SK-N-SH (cell line): ENCODE data around the gene ISG20. TPM values are rescaled to one million over a fixed set of nuclear protein-coding genes. Genes with fewer than 3 reads are reported as not detected.

Experiments
- CTCF ChIA-PET: fragments of 300-600, 350-600 bp; formaldehyde crosslinking; extraction: SDS; loops from one replicate; lab custom pipeline; 2021; lab: Yijun Ruan, JAX
- POLR2A ChIA-PET: fragments of 350-600 bp; sonication (Branson Sonifier 250); formaldehyde crosslinking; extraction: SDS; loops from one replicate; lab custom pipeline; 2020; ENCODE audit warnings: antibody characterized with exemption, inconsistent platforms; lab: Yijun Ruan, JAX
- DNase-seq: peaks from one replicate; pipeline ENCODE4 v3.0.0; 2012
- H2AFZ ChIP-seq: fragments of 200-600 bp; sonication (generic); 2 replicates; pipeline ENCODE4 v1.8.1; 2016; ENCODE audit warnings: antibody characterized with exemption, mild to moderate bottlenecking, low read depth
- H3F3A ChIP-seq: fragments of 200-600 bp; sonication (generic); replicated peaks from 2 replicates; pipeline ENCODE3; 2016; ENCODE audit warnings: antibody characterized with exemption, mild to moderate bottlenecking; ENCODE audit not compliant: insufficient read depth
- H3K27ac ChIP-seq, 2 experiments: fragments of 200-500 bp in 1 of 2; fragments of 200-600 bp in 1 of 2; sonication (Bioruptor generic) in 1 of 2; sonication (generic), shearing (Covaris generic) in 1 of 2; 2 replicates each; pipeline versions ENCODE4 v1.5.1 to v1.6.1; 2014 to 2016; ENCODE audit warnings: low read depth in 2 of 2, inconsistent platforms in 1 of 2, low read length in 1 of 2, mild to moderate bottlenecking in 1 of 2, mixed read lengths in 1 of 2
- H3K27me3 ChIP-seq: fragments of 200-600 bp; sonication (generic), shearing (Covaris generic); 2 replicates; pipeline ENCODE4 v1.6.1; 2016; ENCODE audit warnings: mixed run types; ENCODE audit not compliant: insufficient read depth
- H3K36me3 ChIP-seq, 2 experiments: fragments of 200-500 bp in 1 of 2; fragments of 200-600 bp in 1 of 2; sonication (Bioruptor generic) in 1 of 2; sonication (generic) in 1 of 2; replicated peaks in 1 of 2; 2 replicates each; pipeline versions ENCODE3 to v1.5.1; 2014 to 2016; ENCODE audit warnings: low read length in 1 of 2, mild to moderate bottlenecking in 1 of 2; ENCODE audit not compliant: insufficient read depth in 2 of 2, control insufficient read depth in 1 of 2
- H3K4me1 ChIP-seq, 2 experiments: fragments of 200-500 bp in 1 of 2; fragments of 200-600 bp in 1 of 2; sonication (Bioruptor generic) in 1 of 2; sonication (generic), shearing (Covaris generic) in 1 of 2; 2 replicates each; pipeline versions ENCODE4 v1.5.1 to v1.6.1; 2014 to 2016; ENCODE audit warnings: low read depth in 1 of 2, low read length in 1 of 2, mixed run types in 1 of 2; ENCODE audit not compliant: insufficient read depth in 2 of 2, control insufficient read depth in 1 of 2
- H3K4me2 ChIP-seq: fragments of 200-600 bp; sonication (generic), shearing (Covaris generic); 2 replicates; pipeline ENCODE4 v1.6.1; 2017; ENCODE audit warnings: mixed run types
- H3K4me3 ChIP-seq, 2 experiments: fragments of 200-500 bp in 1 of 2; fragments of 200-600 bp in 1 of 2; sonication (Bioruptor generic) in 1 of 2; sonication (generic), shearing (Covaris generic) in 1 of 2; 2 replicates each; pipeline versions ENCODE4 v1.5.1 to v1.8.1; 2014 to 2016; ENCODE audit warnings: low read depth in 2 of 2, inconsistent platforms in 1 of 2, low read length in 1 of 2, mild to moderate bottlenecking in 1 of 2, mixed read lengths in 1 of 2, moderate library complexity in 1 of 2
- H3K79me2 ChIP-seq: fragments of 200-600 bp; sonication (generic); 2 replicates; pipeline ENCODE4 v1.8.1; 2017; ENCODE audit warnings: mild to moderate bottlenecking; ENCODE audit not compliant: insufficient read depth
- H3K9ac ChIP-seq: fragments of 200-600 bp; sonication (generic); 2 replicates; pipeline ENCODE4 v1.6.1; 2017; ENCODE audit warnings: mixed run types
- H3K9me2 ChIP-seq: fragments of 200-600 bp; sonication (generic); 2 replicates; pipeline ENCODE4 v1.6.1; 2017; ENCODE audit warnings: mixed run types
- H3K9me3 ChIP-seq: fragments of 200-600 bp; sonication (generic); 2 replicates; pipeline ENCODE4 v1.6.1; 2017; ENCODE audit warnings: mixed run types, mild to moderate bottlenecking, moderate library complexity
- H4K20me1 ChIP-seq: fragments of 200-600 bp; sonication (generic); 2 replicates; pipeline ENCODE4 v1.6.1; 2017; ENCODE audit warnings: mild to moderate bottlenecking, mixed run types; ENCODE audit not compliant: insufficient read depth
- CHD2 ChIP-seq: fragments of 150-350 bp; IDR thresholded peaks from 2 replicates; pipeline ENCODE4 v1.6.1; 2018; ENCODE audit warnings: low read length; ENCODE audit not compliant: partially characterized antibody
- EP300 ChIP-seq, 2 experiments: IDR thresholded peaks; 2 replicates each; pipeline versions ENCODE4 v1.4.0 to v1.6.1; 2012; ENCODE audit warnings: borderline replicate concordance in 1 of 2, low read depth in 1 of 2, low read length in 1 of 2
- EZH2phosphoT487 ChIP-seq: fragments of 200-600 bp; sonication (generic); IDR thresholded peaks from 2 replicates; pipeline ENCODE4 v1.6.1; 2017; ENCODE audit warnings: low read depth, mixed run types, mild to moderate bottlenecking, antibody characterized with exemption, moderate library complexity, borderline replicate concordance
- FOXJ3 ChIP-seq: sonication (generic); formaldehyde crosslinking; IDR thresholded peaks from 2 replicates; pipeline ENCODE4 v1.5.1; 2020; ENCODE audit warnings: mild to moderate bottlenecking, missing genetic modification reagents
- GABPA ChIP-seq: IDR thresholded peaks from 2 replicates; pipeline ENCODE4 v1.4.0; 2012; ENCODE audit warnings: low read depth, mild to moderate bottlenecking
- GATA2 ChIP-seq: sonication (generic); formaldehyde crosslinking; IDR thresholded peaks from 2 replicates; pipeline ENCODE4 v1.5.0; 2020; ENCODE audit warnings: mild to moderate bottlenecking, missing genetic modification reagents
- MEF2A ChIP-seq: IDR thresholded peaks from 2 replicates; pipeline ENCODE4 v1.4.0; 2012; ENCODE audit warnings: low read depth, borderline replicate concordance
- NFIC ChIP-seq: IDR thresholded peaks from 2 replicates; pipeline ENCODE4 v1.4.0; 2012; ENCODE audit warnings: borderline replicate concordance
- POLR2AphosphoS5 ChIP-seq: IDR thresholded peaks from 2 replicates; pipeline ENCODE4 v1.6.1; 2012; ENCODE audit warnings: low read depth, low read length
- RAD21 ChIP-seq: IDR thresholded peaks from 2 replicates; pipeline ENCODE4 v1.6.1; 2012; ENCODE audit warnings: mild to moderate bottlenecking, low read length
- RCOR1 ChIP-seq: fragments of 150-350 bp; IDR thresholded peaks from 2 replicates; pipeline ENCODE4 v1.6.1; 2017; ENCODE audit warnings: antibody characterized with exemption, low read length
- RXRA ChIP-seq: IDR thresholded peaks from 2 replicates; pipeline ENCODE4 v1.4.0; 2012; ENCODE audit warnings: low read depth, mild to moderate bottlenecking, borderline replicate concordance
- SIN3A ChIP-seq: IDR thresholded peaks from 2 replicates; pipeline ENCODE4 v1.6.1; 2012; ENCODE audit warnings: low read depth, mild to moderate bottlenecking, low read length, moderate library complexity, borderline replicate concordance
- TAF1 ChIP-seq: IDR thresholded peaks from 2 replicates; pipeline ENCODE4 v1.6.1; 2012; ENCODE audit warnings: low read depth, mild to moderate bottlenecking, low read length, moderate library complexity, borderline replicate concordance
- TEAD4 ChIP-seq: IDR thresholded peaks from 2 replicates; pipeline ENCODE4 v1.4.0; 2012; ENCODE audit warnings: mild to moderate bottlenecking, borderline replicate concordance; ENCODE audit not compliant: insufficient read depth
- WGBS: methylation state at CpG from one replicate; pipeline ENCODE4 v1.1.6; 2017; ENCODE audit warnings: low lambda C conversion rate; 5-methylcytosine and 5-hydroxymethylcytosine counted together
- polyA plus RNA-seq, 3 experiments: library from polyadenylated mRNA; depleted of rRNA; stranded (reverse); fragments of >200 nt; gene quantifications; 2 replicates each; pipeline ENCODE4 v1.2.3, GENCODE V29; 2012
- TF ChIP-seq, protein P1 (sequence below): IDR thresholded peaks from 2 replicates; pipeline ENCODE4 v1.4.0; 2012; ENCODE audit warnings: low read depth, borderline replicate concordance
- TF ChIP-seq, protein P2 (sequence below): fragments of 150-350 bp; IDR thresholded peaks from 2 replicates; pipeline ENCODE4 v1.6.1; 2017; ENCODE audit warnings: antibody characterized with exemption, low read length, low read depth, borderline replicate concordance
- TF ChIP-seq, protein P3 (sequence below): IDR thresholded peaks from 2 replicates; pipeline ENCODE4 v1.4.0; 2012; ENCODE audit warnings: low read depth

Gene ISG20
- polyA plus RNA-seq, 1 of the 3 experiments (the other 2 are of a cell fraction): 2.0 TPM

DNA sequence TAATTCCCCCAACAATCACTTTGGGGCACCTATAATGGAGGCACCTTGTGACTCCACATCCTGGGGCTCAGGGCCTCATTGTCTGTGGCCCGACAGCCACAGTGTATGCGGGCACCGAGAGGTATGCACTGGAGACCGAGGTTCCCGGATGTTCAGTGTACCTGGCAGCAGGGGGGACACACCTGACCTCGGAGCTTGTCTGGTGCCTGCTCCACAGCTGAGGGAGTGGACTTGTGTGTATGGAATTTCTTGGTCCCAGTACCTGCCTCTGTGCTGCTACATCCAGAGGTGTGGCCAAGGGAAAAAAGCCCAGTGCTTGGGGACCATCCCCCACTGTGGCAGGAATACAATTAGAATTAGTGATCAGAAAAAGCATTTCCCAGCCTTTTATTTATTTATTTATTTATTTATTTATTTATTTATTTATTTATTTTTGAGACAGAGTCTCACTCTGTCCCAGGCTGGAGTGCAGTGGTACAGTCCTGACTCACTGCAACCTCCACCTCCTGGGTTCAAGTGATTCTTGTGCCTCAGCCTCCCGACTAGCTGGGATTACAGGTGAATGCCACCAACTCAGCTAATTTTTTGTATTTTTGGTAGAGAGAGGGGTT, 26.5 kb upstream of the ISG20 start:
- POLR2A ChIA-PET: no interaction called here
- H3K36me3 ChIP-seq: no peaks in the 10 kb centered on the region
- H4K20me1 ChIP-seq: no peaks in the 10 kb centered on the region
- H3K27ac ChIP-seq: no peak overlapping the region
- no peak for DNase-seq
- H3K9me3 ChIP-seq: no peaks in the 10 kb centered on the region
- H3K27me3 ChIP-seq: peaks cover under 1% of the 10 kb centered on the region; the same call in 1 of the 2 replicates
- TF ChIP-seq FOXJ3 (CRISPR knock-in tag) (no peak), CHD2 (no peak), GATA2 (no peak), SIN3A (no peak)
- TF ChIP-seq, protein P1, sequence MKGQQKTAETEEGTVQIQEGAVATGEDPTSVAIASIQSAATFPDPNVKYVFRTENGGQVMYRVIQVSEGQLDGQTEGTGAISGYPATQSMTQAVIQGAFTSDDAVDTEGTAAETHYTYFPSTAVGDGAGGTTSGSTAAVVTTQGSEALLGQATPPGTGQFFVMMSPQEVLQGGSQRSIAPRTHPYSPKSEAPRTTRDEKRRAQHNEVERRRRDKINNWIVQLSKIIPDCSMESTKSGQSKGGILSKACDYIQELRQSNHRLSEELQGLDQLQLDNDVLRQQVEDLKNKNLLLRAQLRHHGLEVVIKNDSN: no peak
- H3K4me1 ChIP-seq: peaks cover 0 to 7% of the 10 kb centered on the region in 2 experiments; a peak in 1 of 4 replicates
- H3K4me2 ChIP-seq: no peak overlapping the region
- no peaks in the 10 kb centered on the region for H3K79me2 ChIP-seq
- H3K4me3 ChIP-seq: no peak overlapping the region
- no peak overlapping the region for H3K9ac ChIP-seq
- 69% methylated on average over 7 of the region's 7 CpGs for WGBS
- no peak overlapping the region for H2AFZ ChIP-seq
- H3K9me2 ChIP-seq: no peaks in the 10 kb centered on the region
- no peaks in the 10 kb centered on the region for H3F3A ChIP-seq
- CTCF ChIA-PET: interaction anchor here (1.1 to 5.8 kb wide), 3 partner anchors 10 to 134 kb away, joined by 3 to 44 read pairs (median 4); no protein-coding TSS in a partner anchor

DNA sequence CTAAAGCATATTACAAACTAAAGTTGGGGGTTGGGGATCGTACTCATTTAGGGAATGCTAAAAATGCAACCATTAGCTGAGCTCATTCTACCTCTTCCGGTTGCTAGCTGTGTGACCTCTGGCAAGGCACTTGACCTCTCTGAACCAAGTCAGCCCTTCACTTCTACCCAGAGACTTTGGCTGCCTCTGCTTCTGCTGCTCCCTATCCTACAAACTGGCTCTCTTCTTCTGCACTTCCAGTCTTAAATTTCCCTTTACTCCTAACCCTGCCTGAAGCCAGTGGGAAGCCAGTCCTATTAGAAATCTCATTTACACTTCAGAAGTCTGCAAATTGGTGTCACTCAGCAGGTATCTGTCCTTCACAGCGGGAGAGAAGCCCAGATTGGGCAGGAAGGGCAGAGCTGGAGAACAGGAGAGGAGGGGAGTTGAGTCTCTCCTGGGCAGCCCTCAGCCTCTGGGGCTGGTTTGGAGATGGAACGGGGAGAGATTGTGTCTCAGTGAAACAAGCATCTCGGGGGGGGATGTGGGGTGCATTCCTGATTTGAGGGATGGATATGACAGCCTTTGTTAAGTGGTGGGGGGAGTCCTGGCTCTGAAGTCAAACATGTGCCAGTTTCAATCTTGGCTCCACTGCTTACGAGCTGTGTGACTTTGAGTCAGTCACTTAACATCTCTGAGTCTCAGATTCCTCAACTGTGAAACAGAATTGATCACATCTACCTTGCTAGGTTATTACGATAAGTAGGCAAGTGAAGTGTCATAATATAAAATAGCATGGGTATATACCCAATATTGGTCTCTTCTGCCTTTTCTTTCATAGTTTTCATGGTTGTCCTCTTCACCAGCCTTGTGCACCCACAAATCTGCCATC, 25.5 kb upstream of the ISG20 start:
- no peak for DNase-seq
- CTCF ChIA-PET: interaction anchor here (1.1 to 5.8 kb wide), 5 partner anchors 9 to 139 kb away, joined by 3 to 44 read pairs (median 5); no protein-coding TSS in a partner anchor
- no peak overlapping the region for H3K4me3 ChIP-seq

More for the DNA sequence above, 25.5 kb upstream of the ISG20 start:
- no peaks in the 10 kb centered on the region; the same call in 1 of the 2 replicates for H3K27me3 ChIP-seq
- H3K9me3 ChIP-seq: no peaks in the 10 kb centered on the region
- no peaks in the 10 kb centered on the region for H3K79me2 ChIP-seq
- POLR2A ChIA-PET: no interaction called here
- no peaks in the 10 kb centered on the region for H4K20me1 ChIP-seq
- WGBS: 55% methylated on average over 7 of the region's 7 CpGs
- H3K36me3 ChIP-seq: no peaks in the 10 kb centered on the region
- TF ChIP-seq MEF2A: no peak
- no peak for TF ChIP-seq RCOR1
- TF ChIP-seq EZH2phosphoT487: no peak
- TF ChIP-seq FOXJ3 (CRISPR knock-in tag): no peak
- no peak for TF ChIP-seq EP300 (IDR thresholded peaks at IDR 0.05; ENCODE audit: borderline replicate concordance in 1 of 2, low read depth in 1 of 2, low read length in 1 of 2)
- TF ChIP-seq RAD21: no peak
- no peak for TF ChIP-seq TAF1
- no peak for TF ChIP-seq GABPA
- no peak for TF ChIP-seq RXRA
- no peak for TF ChIP-seq POLR2AphosphoS5
- no peak for TF ChIP-seq TEAD4
- TF ChIP-seq, protein P2, sequence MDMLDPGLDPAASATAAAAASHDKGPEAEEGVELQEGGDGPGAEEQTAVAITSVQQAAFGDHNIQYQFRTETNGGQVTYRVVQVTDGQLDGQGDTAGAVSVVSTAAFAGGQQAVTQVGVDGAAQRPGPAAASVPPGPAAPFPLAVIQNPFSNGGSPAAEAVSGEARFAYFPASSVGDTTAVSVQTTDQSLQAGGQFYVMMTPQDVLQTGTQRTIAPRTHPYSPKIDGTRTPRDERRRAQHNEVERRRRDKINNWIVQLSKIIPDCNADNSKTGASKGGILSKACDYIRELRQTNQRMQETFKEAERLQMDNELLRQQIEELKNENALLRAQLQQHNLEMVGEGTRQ: no peak
- TF ChIP-seq NFIC: no peak
- no peak for TF ChIP-seq GATA2
- TF ChIP-seq, protein P3, sequence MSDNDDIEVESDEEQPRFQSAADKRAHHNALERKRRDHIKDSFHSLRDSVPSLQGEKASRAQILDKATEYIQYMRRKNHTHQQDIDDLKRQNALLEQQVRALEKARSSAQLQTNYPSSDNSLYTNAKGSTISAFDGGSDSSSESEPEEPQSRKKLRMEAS: no peak
- TF ChIP-seq, all 33 proteins: peak for 0
- Histone ChIP-seq H3K4me1 (peaks cover 0 to 7% of the 10 kb centered on the region in 2 experiments; a peak in 1 of 4 replicates), H3K9ac (no peak overlapping the region), H3K9me2 (no peaks in the 10 kb centered on the region), H3K27ac (no peak overlapping the region), H2AFZ (no peak overlapping the region), H3F3A (no peaks in the 10 kb centered on the region), H3K4me2 (no peak overlapping the region)
